Panc1 (cell line): ENCODE data around the gene LRRC42. TPM values are rescaled to one million over a fixed set of nuclear protein-coding genes. Genes with fewer than 3 reads are reported as not detected.

ENCODE experiments used
- ATAC-seq: fragments of 200-7000 bp; cut with Tn5 transposase; 2 replicates; pipeline ENCODE4 v1.9.1; 2020; ENCODE audit warnings: mild to moderate bottlenecking, moderate library complexity
- BruUV-seq: library from RNA; stranded (reverse); fragments of 400-500 nt; replicated peaks from 2 replicates; lab custom pipeline; 2021; lab: Mats Ljungman, UMichigan
- CTCF ChIA-PET: fragments of 300-600 bp; sonication (Branson Sonifier 250); formaldehyde crosslinking; loops from one replicate; lab custom pipeline; 2022; ENCODE audit warnings: antibody characterized with exemption; lab: Charles Lee
- POLR2A ChIA-PET: fragments of 300-600 bp; sonication (Branson Sonifier 250); formaldehyde crosslinking; loops from one replicate; lab custom pipeline; 2022; ENCODE audit warnings: antibody characterized with exemption; lab: Charles Lee
- DNase-seq: peaks from one replicate; pipeline ENCODE4 v3.0.0-alpha.2; 2010; ENCODE audit warnings: low read depth, low spot score
- H3K27ac ChIP-seq: 2 replicates; pipeline ENCODE4 v1.5.1; 2011; ENCODE audit warnings: mild to moderate bottlenecking, low read length, inconsistent platforms
- H3K27me3 ChIP-seq: fragments of 200-500 bp; sonication (Bioruptor generic); 2 replicates; pipeline ENCODE4 v1.6.0; 2014; ENCODE audit warnings: low read length, inconsistent platforms; ENCODE audit not compliant: control insufficient read depth, insufficient read depth
- H3K36me3 ChIP-seq: fragments of 200-500 bp; sonication (Bioruptor generic); 2 replicates; pipeline ENCODE4 v1.5.1; 2014; ENCODE audit warnings: inconsistent platforms, mild to moderate bottlenecking, low read length, moderate library complexity; ENCODE audit not compliant: control insufficient read depth, insufficient read depth
- H3K4me1 ChIP-seq: 2 replicates; pipeline ENCODE4 v1.5.1; 2011; ENCODE audit warnings: inconsistent platforms, mild to moderate bottlenecking, low read length, moderate library complexity; ENCODE audit not compliant: control insufficient read depth, insufficient read depth
- H3K4me3 ChIP-seq, 2 experiments: 2 replicates each; pipeline ENCODE4 v1.5.1; 2011 to 2012; ENCODE audit warnings: low read depth in 2 of 2, low read length in 2 of 2, mild to moderate bottlenecking in 2 of 2, inconsistent platforms in 1 of 2, moderate library complexity in 1 of 2
- H3K9me3 ChIP-seq: fragments of 200-500 bp; sonication (Bioruptor generic); 2 replicates; pipeline ENCODE4 v1.5.1; 2014; ENCODE audit warnings: low read depth, mild to moderate bottlenecking, inconsistent platforms, low read length, moderate library complexity; ENCODE audit not compliant: control insufficient read depth, insufficient read depth
- CTCF ChIP-seq: fragments of 450-650 bp; IDR thresholded peaks from 2 replicates; pipeline ENCODE4 v1.5.1; 2017; ENCODE audit warnings: mild to moderate bottlenecking
- POLR2AphosphoS5 ChIP-seq: IDR thresholded peaks from 2 replicates; pipeline ENCODE4 v1.6.1; 2012; ENCODE audit warnings: mild to moderate bottlenecking, low read depth, low read length, moderate library complexity
- REST ChIP-seq, 2 experiments: IDR thresholded peaks; 2 replicates each; pipeline ENCODE4 v1.6.1; 2011 to 2012; ENCODE audit warnings: low read depth in 2 of 2, control low read depth in 1 of 2, low read length in 1 of 2, mild to moderate bottlenecking in 1 of 2, moderate library complexity in 1 of 2; ENCODE audit not compliant: insufficient read depth in 1 of 2
- SIN3A ChIP-seq: IDR thresholded peaks from 2 replicates; pipeline ENCODE4 v1.6.1; 2012; ENCODE audit warnings: low read depth, mild to moderate bottlenecking, low read length, moderate library complexity, borderline replicate concordance; ENCODE audit not compliant: insufficient read depth
- TCF7L2 ChIP-seq: IDR thresholded peaks from 2 replicates; pipeline ENCODE4 v1.6.1; 2011; ENCODE audit warnings: mild to moderate bottlenecking, low read depth, low read length, inconsistent platforms
- in situ Hi-C: cut with HindIII; loops from 2 replicates; pipeline ENCODE4 v1.10.0; 2016; ENCODE audit warnings: low sequenced_read_pairs, low pct_unique_long_range_greater_than_20kb
- intact Hi-C: fragments of 100-400 bp; cut with micrococcal nuclease; formaldehyde crosslinking; loops from one replicate; pipeline ENCODE4 v1.10.0; 2022; ENCODE audit not compliant: unreplicated experiment
- total RNA-seq: library from RNA; stranded (reverse); gene quantifications from one replicate; pipeline ENCODE4 v1.2.1, GENCODE V29; 2021; ENCODE audit not compliant: unreplicated experiment

Gene LRRC42
- total RNA-seq, 1 experiment from 2014 or later: 41.0 TPM

- Histone ChIP-seq H3K9me3 (no peaks in the 10 kb centered on the region), H3K36me3 (peaks cover 4% of the 10 kb centered on the region), H3K27ac (no peak overlapping the region), H3K4me1 (peaks cover 26% of the 10 kb centered on the region), H3K27me3 (no peaks in the 10 kb centered on the region), H3K4me3 (no peak overlapping the region)
- in situ Hi-C loops (no loop called here), intact Hi-C loops (loop anchor here (2.0 to 5.0 kb wide), 2 partner anchors 69 to 86 kb away; no protein-coding TSS in a partner anchor)
- TF ChIP-seq POLR2AphosphoS5: no peak
- no peak for TF ChIP-seq TCF7L2
- no peak for TF ChIP-seq CTCF
- no peak for TF ChIP-seq SIN3A
- no peak for TF ChIP-seq REST (IDR thresholded peaks at IDR 0.05; ENCODE audit: insufficient read depth in 1 of 2, low read depth in 2 of 2, low read length in 1 of 2)
- BruUV-seq: no TSS peak
- DNase-seq (no peak), ATAC-seq (no peak)
- POLR2A ChIA-PET: interaction anchor here (0.7 kb wide), 1 partner anchor 23 kb away, joined by 15 read pairs; no protein-coding TSS in a partner anchor
- CTCF ChIA-PET: interaction anchor here (0.6 to 0.9 kb wide), 3 partner anchors 10 to 14 kb away, joined by 3 to 5 read pairs (median 5); no protein-coding TSS in a partner anchor
Observed at GRCh38 chr1:53948291-53948690, 2.1 kb downstream of the LRRC42 start.

GRCh38 chr1:53949023-53949990 lies 3.2 kb downstream of the LRRC42 start:
- Histone ChIP-seq H3K4me3 (no peak overlapping the region), H3K9me3 (no peaks in the 10 kb centered on the region), H3K27ac (no peak overlapping the region), H3K4me1 (peaks cover 26% of the 10 kb centered on the region), H3K27me3 (no peaks in the 10 kb centered on the region), H3K36me3 (peaks cover 5% of the 10 kb centered on the region)
- intact Hi-C loops (loop anchor here (2.0 to 5.0 kb wide), 2 partner anchors 71 to 87 kb away; no protein-coding TSS in a partner anchor), in situ Hi-C loops (no loop called here)
- peak; percentile 81 for TF ChIP-seq CTCF
- TF ChIP-seq REST (IDR thresholded peaks at IDR 0.05; ENCODE audit: insufficient read depth in 1 of 2, low read depth in 2 of 2, low read length in 1 of 2): no peak
- no peak for TF ChIP-seq TCF7L2
- TSS peak; percentile 57 for BruUV-seq
- DNase-seq (no peak), ATAC-seq (no peak)
- POLR2A ChIA-PET: interaction anchor here (0.6 kb wide), 1 partner anchor 164 kb away, joined by 3 read pairs; no protein-coding TSS in a partner anchor
- CTCF ChIA-PET: interaction anchor here (0.6 kb wide), 1 partner anchor 13 kb away, joined by 3 read pairs; no protein-coding TSS in a partner anchor
